SJCRH30 (cell line): ENCODE measurements around the gene CABP1. TPM values are rescaled to one million over a fixed set of nuclear protein-coding genes. Genes with fewer than 3 reads are reported as not detected.
"Not testable (repeated sequence)": the region's sequence is repeated elsewhere in the genome, so short reads cannot be mapped to it uniquely, and the experiment has no call there.

Source experiments
- DNase-seq, 2 experiments: peaks; one replicate each; pipeline ENCODE4 v3.0.0-alpha.2; 2015 to 2020
- H3K27ac ChIP-seq: fragments of 250-450 bp; sonication (Bioruptor Pico); 2 replicates; pipeline ENCODE4 v1.5.1; 2020; ENCODE audit warnings: mild to moderate bottlenecking, moderate library complexity
- H3K27me3 ChIP-seq: fragments of 250-450 bp; sonication (Bioruptor Pico); 2 replicates; pipeline ENCODE4 v1.5.1; 2020; ENCODE audit warnings: mild to moderate bottlenecking, moderate library complexity
- H3K36me3 ChIP-seq: fragments of 250-450 bp; sonication (Bioruptor Pico); 2 replicates; pipeline ENCODE4 v1.5.1; 2020; ENCODE audit warnings: mild to moderate bottlenecking, moderate library complexity
- H3K4me1 ChIP-seq: fragments of 250-450 bp; sonication (Bioruptor Pico); 2 replicates; pipeline ENCODE4 v1.5.1; 2020; ENCODE audit warnings: mild to moderate bottlenecking, moderate library complexity
- H3K4me3 ChIP-seq: fragments of 250-450 bp; sonication (Bioruptor Pico); 2 replicates; pipeline ENCODE4 v1.5.1; 2020; ENCODE audit warnings: mild to moderate bottlenecking, moderate library complexity
- H3K9me3 ChIP-seq: fragments of 250-450 bp; sonication (Bioruptor Pico); replicated peaks from 2 replicates; pipeline ENCODE4 v1.5.1; 2020; ENCODE audit warnings: mild to moderate bottlenecking, moderate library complexity
- total RNA-seq: library from RNA; depleted of rRNA; stranded (reverse); fragments of >200 nt; shearing (Covaris generic); gene quantifications from 2 replicates; pipeline ENCODE4 v1.2.3, GENCODE V29; 2014; rRNA removed

CABP1 gene
- 1.7 and 2.7 TPM in 2 replicates for total RNA-seq

DNA sequence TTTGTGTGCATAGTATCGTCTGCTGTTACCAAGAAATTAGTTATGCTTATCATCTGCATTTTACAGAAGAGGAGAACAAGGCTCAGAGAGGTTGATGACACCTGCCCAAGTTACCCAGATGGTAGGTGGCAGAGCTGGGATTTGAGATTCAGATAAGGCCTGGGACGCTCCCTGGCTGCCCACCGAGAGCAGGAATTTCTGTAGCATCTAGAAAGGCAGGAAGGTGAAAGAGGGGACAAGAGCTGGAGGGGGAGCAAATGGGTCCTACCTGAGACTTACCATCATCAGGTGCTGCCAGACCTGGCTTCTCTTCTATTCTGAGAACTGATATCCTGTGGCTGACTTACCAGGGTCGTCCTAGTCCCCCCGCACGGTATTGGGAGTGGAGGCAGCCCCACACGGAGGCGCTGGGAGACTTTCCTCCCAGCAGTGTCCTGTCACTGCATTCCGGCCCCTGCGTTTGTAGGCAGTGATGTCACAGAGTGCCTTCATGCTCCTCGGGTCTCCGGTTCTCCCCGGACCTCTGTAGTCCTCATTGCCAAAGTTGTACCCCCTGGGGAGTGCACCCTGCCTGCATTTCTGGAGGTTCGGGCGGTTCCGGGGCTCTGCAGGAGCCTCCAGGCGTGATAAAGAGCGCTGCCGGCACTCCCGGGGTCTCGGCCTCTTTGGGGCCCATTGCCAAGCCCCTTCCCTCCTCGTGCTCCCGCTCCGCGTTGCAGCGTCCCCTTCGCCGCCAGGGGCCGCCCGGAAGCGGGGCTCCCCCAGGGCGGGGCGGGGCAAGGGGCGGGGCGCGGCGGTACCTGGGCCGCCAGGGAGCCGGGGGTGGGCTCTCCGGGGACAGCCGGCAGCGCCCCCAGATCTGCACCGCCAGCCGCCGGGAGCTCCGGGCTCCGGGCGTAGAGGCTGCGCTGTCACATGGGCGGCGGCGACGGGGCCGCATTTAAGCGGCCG is at the start of gene CABP1:
Gene CABP1, plus strand, starts transcription at position 856 of the 951 bp plus-strand sequence. Its CDS starts 60 bp downstream, at position 916.
- H3K9me3 ChIP-seq = no peaks in the 10 kb centered on the region
- peak; percentile 38 to 58 for DNase-seq
- peaks cover 30% of the 10 kb centered on the region for H3K27me3 ChIP-seq
- H3K4me1 ChIP-seq = no peaks in the 10 kb centered on the region
- peak within 1 kb of the TSS; percentile 44 for H3K4me3 ChIP-seq
- no peaks in the 10 kb centered on the region for H3K36me3 ChIP-seq
- H3K27ac ChIP-seq = no peak within 1 kb of the TSS

DNA sequence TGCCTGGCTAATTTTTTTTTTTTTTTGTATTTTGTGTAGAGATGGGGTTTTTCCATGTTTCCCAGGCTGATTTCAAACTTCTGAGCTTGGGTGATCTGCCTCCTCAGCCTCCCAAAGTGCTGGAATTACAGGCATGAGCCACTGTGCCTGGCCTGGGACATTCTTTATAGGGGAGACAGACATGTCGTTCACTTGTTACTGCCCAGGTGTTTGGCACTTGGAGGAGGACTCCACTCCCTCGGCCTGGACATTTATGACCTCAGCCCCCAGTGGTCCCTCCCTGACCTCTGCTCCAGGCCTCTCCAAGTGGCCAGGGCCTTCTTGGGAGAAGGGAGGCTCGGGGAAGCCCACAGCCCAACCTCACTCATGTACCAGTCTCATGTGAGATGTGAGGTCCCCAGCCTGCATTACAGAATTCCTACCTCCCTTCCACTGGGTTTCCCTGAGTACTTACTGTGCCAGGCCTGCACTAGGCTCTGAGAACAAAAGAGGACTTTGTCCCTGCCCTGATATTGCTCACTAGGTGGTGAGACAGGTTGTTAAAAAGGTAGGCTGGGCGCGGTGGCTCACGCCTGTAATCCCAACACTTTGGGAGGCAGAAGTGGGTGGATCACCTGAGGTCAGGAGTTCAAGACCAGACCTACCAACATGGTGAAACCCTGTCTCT is 49.6 kb upstream of the CABP1 start:
- Histone ChIP-seq H3K9me3 (no peaks in the 10 kb centered on the region), H3K36me3 (no peaks in the 10 kb centered on the region), H3K4me3 (no peak overlapping the region), H3K4me1 (no peaks in the 10 kb centered on the region), H3K27ac (no peak overlapping the region), H3K27me3 (0 out of 2 replicates have a peak, but pooled peaks cover 11% of the 10 kb centered on the region)
- no peak for DNase-seq

DNA sequence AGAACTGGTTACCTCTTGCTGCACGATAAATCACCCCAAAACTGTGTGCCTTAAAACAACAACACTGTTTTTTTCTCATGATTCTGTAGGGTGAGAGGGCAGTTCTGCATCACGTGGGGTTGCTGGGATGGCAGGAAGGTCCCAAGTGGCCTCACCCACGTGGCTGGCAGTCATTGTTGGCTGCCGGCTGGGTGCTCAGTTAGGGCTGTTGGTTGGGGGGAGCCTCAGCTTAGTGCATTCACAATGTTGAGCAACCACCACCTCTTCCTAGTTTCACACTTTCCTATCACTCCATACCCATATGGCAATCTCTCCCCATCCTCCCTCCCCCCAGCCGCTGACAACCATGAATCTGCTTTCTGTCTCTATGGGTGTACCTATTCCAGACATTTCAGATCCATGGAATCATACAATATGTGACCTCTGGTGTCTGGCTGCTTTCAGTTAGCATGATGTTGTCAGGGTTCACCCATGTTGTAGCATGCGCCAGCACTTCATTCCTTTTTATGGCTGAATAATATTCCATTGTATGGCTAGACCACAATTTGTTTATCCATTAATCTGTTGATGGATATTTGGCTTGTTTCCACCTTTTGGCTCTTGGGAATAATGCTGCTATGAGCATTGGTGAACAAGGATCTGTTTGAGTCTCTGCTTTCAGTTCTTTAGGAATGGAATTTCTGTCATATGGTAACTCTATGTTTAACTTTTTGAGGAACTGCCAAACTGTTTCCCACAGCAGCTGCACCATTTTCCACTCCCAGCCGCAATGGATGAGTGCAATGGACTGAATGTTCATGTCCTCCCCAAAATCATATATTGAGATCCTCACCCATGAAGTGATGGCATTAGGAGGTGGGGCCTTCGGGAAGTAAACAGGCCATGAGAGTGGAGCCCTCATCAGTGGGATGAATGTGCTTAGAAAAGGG is 48.0 kb upstream of the CABP1 start:
- H3K9me3 ChIP-seq = no peaks in the 10 kb centered on the region
- no peak for DNase-seq
- no peaks in the 10 kb centered on the region for H3K36me3 ChIP-seq
- 0 out of 2 replicates have a peak, but pooled peaks cover 11% of the 10 kb centered on the region for H3K27me3 ChIP-seq
- no peaks in the 10 kb centered on the region for H3K4me1 ChIP-seq
- H3K4me3 ChIP-seq = no peak overlapping the region
- no peak overlapping the region for H3K27ac ChIP-seq

DNA sequence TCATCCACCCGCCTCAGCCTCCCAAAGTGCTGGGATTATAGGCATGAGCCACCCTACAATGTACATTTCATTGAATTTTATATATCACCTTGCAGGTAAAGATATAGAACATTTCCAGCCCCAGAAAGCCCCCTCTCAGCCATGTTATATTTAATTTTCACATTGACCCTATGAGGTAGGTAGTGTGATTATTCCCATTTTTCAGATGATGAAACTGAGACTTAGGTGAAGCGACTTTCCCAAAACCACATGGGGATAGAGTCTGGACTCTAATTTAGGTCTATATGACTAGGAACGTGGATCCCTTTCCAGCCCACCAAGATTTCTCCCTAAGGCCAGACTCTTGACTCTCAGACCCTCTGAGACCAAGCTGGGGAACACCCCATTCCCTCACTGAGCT is 43.5 kb upstream of the CABP1 start:
- Histone ChIP-seq H3K4me1 (no peaks in the 10 kb centered on the region), H3K27me3 (peaks cover 25% of the 10 kb centered on the region), H3K36me3 (no peaks in the 10 kb centered on the region), H3K4me3 (no peak overlapping the region), H3K27ac (no peak overlapping the region), H3K9me3 (no peaks in the 10 kb centered on the region)
- DNase-seq = no peak

DNA sequence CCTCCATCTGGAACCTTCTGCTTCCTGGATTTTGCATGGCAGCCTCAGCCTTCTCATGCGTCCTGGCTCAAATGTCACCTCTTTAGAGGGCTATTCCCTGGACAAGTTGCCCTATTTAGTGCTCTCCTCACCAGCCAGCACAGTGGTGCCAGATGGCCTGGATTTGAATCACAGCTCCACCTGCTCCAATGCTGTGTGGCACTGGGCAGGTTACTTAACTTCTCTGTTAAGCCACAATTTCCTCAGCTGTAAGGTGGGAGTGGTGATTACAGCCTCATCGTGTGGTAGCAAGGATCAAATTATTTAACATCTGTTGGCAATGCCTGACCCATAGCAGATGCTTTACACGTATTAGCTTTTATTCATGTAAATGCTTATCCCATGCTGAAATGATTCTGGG is 42.6 kb upstream of the CABP1 start:
- peaks cover 25% of the 10 kb centered on the region for H3K27me3 ChIP-seq
- no peak overlapping the region for H3K4me3 ChIP-seq
- no peaks in the 10 kb centered on the region for H3K4me1 ChIP-seq
- no peaks in the 10 kb centered on the region for H3K9me3 ChIP-seq
- H3K27ac ChIP-seq = no peak overlapping the region
- H3K36me3 ChIP-seq = no peaks in the 10 kb centered on the region
- DNase-seq = no peak

DNA sequence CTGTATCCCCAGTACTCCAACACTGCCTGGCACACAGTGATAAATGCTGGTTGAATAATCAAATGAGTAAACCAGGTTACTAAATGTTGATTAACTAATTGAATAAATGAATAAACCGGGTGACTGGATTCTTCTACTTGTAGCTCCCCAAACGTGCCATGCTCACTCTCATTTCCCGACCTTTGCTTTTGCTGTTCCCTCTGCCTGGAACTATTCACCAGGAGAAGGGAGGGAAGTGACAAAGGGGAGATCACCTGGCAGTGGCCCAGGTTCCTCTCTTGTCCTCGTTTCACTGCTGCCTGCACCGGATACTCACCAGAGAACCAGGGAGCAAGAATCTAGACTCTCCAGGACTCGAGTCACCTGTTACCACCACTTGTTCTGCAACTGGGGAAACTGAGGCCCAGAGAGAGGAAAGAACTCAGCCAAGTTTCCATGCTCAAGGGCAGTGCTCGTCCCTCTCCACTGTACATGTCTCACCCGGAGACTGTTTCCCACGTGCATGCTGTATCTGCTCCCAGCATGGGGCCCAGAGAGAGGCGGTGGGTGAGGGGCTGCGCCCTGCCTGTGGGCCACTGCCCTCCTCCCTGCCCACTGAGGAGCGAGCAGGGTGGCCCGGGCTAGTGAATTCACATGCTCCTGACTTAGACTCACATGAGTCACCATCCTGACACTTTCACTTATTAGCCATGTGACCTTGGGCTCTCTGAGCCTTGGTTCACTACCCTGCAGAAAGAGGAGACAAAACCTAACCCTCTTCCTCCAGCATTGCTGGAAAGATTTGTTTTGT is 41.6 kb upstream of the CABP1 start:
- no peak overlapping the region for H3K4me3 ChIP-seq
- no peaks in the 10 kb centered on the region for H3K36me3 ChIP-seq
- no peaks in the 10 kb centered on the region for H3K4me1 ChIP-seq
- no peak overlapping the region for H3K27ac ChIP-seq
- peaks cover 25% of the 10 kb centered on the region for H3K27me3 ChIP-seq
- DNase-seq = peak in 1 of 2 experiments; percentile 6
- H3K9me3 ChIP-seq = no peaks in the 10 kb centered on the region

DNA sequence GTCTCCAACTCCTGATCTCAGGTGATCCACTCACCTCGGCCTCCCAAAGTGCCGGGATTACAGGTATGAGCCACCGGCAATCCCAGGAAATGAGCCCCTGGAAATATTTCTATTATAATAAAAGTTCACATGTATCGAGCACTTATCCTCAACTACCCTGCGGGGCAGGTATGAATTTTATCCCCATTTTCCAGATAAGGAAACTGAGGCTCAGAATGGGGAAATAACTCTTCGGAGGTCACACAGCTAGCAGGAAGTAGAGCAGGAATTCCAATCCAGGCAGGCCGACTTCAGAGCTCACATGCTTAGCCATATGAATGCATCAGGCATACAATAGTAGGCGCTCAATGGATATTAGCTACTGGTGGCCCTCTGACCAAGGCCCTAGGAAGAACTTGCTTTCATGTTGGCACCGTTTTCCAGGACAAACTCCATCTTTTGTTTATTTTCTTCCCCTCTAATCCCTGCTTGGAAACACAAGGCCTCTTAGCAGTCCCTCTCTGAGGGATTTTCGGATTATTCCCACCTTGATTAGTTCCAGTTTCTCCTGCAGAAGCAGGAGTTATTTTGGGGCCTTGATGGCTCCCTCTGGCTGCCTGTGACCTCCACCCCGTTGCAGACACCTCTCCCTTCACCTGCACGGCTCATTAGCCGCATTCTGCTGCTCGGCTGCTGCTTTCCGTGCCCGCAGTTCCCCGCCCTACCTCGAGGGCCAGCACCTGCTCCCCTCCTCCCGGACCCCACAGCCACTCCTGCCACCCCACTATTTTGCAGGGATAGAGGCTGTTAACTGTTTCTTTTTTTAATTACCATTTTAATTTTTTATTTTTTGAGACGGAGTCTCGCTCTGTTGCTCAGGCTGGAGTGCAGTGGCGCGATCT is 40.5 kb upstream of the CABP1 start:
- peaks cover 25% of the 10 kb centered on the region for H3K27me3 ChIP-seq
- H3K9me3 ChIP-seq = no peaks in the 10 kb centered on the region
- no peak overlapping the region for H3K27ac ChIP-seq
- H3K36me3 ChIP-seq = no peaks in the 10 kb centered on the region
- no peak overlapping the region for H3K4me3 ChIP-seq
- no peaks in the 10 kb centered on the region for H3K4me1 ChIP-seq
- DNase-seq = no peak

DNA sequence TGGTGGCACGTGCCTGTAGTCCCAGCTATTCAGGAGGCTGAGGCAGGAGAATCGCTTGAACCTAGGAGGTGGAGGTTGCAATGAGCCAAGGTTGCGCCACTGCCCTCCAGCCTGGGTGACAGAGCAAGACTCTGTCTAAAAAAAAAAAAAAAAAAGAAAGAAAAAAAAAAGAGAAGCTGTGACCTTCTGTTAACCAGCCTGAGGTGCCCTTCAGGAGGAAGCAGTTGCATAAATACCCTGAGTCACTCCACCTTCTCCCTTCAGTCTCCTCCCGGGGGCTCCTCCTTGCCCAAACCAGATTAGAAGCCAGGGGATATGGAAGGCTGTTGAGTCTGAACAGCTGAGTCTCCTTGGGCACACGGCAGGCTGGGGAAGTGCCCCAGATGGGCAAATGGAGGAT is 38.0 kb upstream of the CABP1 start:
- H3K27me3 ChIP-seq = peaks cover 25% of the 10 kb centered on the region
- not testable (repeated sequence) for H3K4me3 ChIP-seq, DNase-seq, H3K9me3 ChIP-seq, H3K4me1 ChIP-seq, H3K27ac ChIP-seq, H3K36me3 ChIP-seq

DNA sequence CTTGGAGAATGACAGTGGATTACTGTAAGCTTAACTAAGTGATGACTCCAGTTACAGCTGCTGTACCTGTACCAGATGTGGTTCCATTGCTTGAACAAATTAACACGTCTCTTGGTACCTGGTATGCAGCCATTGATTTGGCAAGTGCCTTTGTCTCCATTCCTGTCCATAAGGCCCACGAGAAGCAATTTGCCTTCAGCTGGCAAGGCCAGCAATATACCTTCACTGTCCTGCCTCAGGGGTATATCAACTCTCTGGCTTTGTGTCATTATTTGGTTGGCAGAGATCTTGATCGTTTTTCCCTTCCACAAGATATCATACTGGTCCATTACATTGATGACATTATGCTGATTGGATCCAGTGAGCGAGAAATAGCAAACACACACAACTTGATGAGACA is 29.9 kb upstream of the CABP1 start:
- Histone ChIP-seq H3K27ac (no peak overlapping the region), H3K4me1 (no peaks in the 10 kb centered on the region), H3K9me3 (no peaks in the 10 kb centered on the region), H3K27me3 (no peaks in the 10 kb centered on the region), H3K36me3 (no peaks in the 10 kb centered on the region), H3K4me3 (no peak overlapping the region)
- DNase-seq = no peak

DNA sequence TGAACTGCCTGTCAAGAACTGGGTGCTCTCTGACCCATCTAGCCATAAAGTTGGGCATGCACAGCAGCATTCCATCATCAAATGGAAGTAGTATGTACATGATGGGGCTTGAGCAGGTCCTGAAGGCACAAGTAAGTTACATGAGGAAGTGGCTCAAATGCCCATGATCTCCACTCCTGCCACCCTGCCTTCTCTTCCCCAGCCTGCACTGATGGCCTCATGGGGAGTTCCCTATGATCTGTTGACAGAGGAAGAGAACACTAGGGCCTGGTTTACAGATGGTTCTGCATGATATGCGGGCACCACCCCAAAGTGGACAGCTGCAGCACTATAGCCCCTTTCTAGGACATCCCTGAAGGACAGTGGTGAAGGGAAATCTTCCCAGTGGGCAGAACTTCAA is 28.9 kb upstream of the CABP1 start:
- not testable (repeated sequence) for H3K27ac ChIP-seq, H3K36me3 ChIP-seq, H3K27me3 ChIP-seq, H3K4me1 ChIP-seq, DNase-seq, H3K9me3 ChIP-seq, H3K4me3 ChIP-seq

DNA sequence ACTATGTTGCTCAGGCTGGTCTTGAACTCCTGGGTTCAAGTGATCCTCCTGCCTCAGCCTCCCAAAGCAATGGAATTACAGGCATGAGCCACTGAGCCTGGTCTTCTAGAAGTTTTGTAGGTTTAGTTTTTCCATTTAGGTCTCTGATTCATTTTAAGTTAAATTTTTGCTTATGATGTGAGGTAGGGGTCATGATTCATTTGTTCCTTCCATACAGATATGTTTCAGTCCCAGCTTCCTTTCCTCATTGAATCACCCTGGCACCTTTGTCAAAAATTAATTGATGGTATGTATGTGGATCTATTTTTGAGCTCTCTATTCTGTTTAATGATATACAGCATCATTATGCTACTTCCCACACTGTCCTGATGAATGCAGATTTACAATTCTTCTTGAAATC is 25.6 kb upstream of the CABP1 start:
- Histone ChIP-seq H3K4me1 (no peaks in the 10 kb centered on the region), H3K36me3 (no peaks in the 10 kb centered on the region), H3K9me3 (no peaks in the 10 kb centered on the region), H3K27me3 (no peaks in the 10 kb centered on the region), H3K4me3 (no peak overlapping the region), H3K27ac (no peak overlapping the region)
- DNase-seq = no peak

DNA sequence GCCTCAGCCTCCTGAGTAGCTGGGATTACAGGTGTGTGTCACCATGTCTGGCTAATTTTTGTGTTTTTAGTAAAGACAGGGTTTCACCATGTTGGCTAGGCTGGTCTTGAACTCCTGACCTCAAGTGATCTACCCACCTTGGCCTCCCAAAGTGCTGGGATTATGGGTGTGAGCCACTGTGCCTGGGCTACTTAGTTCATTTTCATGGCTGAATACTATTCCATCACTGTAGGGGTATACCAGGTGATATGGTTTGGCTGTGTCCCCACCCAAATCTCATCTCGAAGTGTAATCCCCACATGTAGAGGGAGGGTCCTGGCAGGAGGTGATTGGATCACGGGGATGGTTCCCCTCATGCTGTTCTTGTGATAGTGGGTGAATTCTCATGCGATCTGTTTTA is 23.2 kb upstream of the CABP1 start:
- not testable (repeated sequence) for H3K4me3 ChIP-seq

DNA sequence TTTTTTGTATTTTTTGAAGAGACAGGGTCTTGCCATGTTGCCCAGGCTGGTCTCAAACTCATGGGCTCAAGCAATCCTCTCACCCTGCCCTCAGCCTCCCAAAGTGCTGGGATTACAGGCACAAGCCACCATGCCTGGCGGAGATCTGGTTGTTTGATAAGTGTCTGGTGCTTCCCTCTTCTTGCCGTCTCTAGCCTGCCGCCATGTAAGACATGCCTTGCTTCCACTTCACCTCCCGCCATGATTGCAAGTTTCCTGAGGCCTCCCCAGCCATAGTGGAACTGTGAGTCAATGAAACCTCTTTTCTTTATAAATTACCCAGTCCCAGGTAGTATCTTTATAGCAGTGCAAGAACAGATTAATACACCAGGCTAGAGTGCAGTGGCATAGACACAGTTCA is 22.7 kb upstream of the CABP1 start:
- not testable (repeated sequence) for H3K4me1 ChIP-seq, H3K9me3 ChIP-seq, H3K27me3 ChIP-seq, H3K4me3 ChIP-seq, H3K27ac ChIP-seq, DNase-seq, H3K36me3 ChIP-seq

More for the DNA sequence above, 23.2 kb upstream of the CABP1 start:
- not testable (repeated sequence) for H3K9me3 ChIP-seq, H3K27me3 ChIP-seq, H3K36me3 ChIP-seq, H3K27ac ChIP-seq, H3K4me1 ChIP-seq, DNase-seq
